ENCODE results near the gene PRLR. TPM values are rescaled to one million over a fixed set of nuclear protein-coding genes. Genes with fewer than 3 reads are reported as not detected.

Gene PRLR
- total RNA-seq, 1 donor from 2014 or later: 0.93 TPM

DNA sequence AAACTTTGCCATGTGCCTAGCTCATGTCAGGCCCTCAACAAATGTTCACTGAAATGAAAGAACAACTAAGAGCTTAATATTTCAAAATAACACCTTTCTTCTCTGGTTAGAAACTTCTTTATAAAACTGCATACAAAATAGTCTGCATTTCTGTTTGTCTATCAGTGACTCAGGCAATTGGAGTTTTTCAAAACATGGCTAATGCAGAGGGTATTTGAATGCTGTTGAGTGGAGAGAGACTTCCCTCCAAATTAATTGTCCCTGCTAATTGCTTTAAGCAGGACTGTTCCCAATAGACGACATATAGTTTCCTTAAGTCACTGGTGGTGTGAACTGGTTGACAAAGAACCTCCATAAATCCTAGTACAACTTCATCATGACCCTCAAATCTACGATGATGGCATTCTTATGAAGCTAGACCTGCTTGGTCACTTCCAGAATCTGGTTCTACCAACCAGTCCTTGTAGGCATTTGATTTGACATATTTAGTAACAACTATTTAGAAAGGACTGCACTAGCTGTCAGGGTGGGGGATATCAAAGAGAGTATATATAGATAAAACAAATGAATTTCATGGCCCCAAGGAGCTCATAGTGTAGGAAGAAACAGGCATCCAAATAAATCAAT lies 84.5 kb downstream of the PRLR start:
- Histone ChIP-seq H3K4me2 (ENCODE audit: low read length) (peak overlapping the region; percentile 3), H2AFZ (ENCODE audit: low read depth, low read length) (no peak overlapping the region), H3K79me2 (ENCODE audit: insufficient read depth, low read length) (no peaks in the 10 kb centered on the region), H3K4me1 (ENCODE audit: insufficient read depth, low read length) (no peaks in the 10 kb centered on the region), H3K9me3 (ENCODE audit: insufficient read depth, low read depth, low read length) (no peaks in the 10 kb centered on the region), H3K36me3 (ENCODE audit: insufficient read depth, low read length) (no peaks in the 10 kb centered on the region), H3K27me3 (ENCODE audit: insufficient read depth, low read length) (no peaks in the 10 kb centered on the region), H3K9ac (ENCODE audit: low read length) (no peak overlapping the region), H3K27ac (ENCODE audit: low read depth, low read length) (no peak overlapping the region), H4K20me1 (ENCODE audit: insufficient read depth, low read length) (no peaks in the 10 kb centered on the region), H3K4me3 (ENCODE audit: insufficient read depth, low read depth, low read length) (no peak overlapping the region)
- Mint-ChIP-seq H3K27me3 (ENCODE audit: low read depth, unreplicated experiment) (no peaks in the 10 kb centered on the region), H3K4me1 (ENCODE audit: low read depth, unreplicated experiment) (peaks cover 17% of the 10 kb centered on the region), H3K9me3 (ENCODE audit: unreplicated experiment) (no peaks in the 10 kb centered on the region), H3K36me3 (ENCODE audit: low read depth, unreplicated experiment) (no peaks in the 10 kb centered on the region), H3K27ac (ENCODE audit: unreplicated experiment) (no peak overlapping the region), H3K4me3 (ENCODE audit: unreplicated experiment) (no peak overlapping the region)
- no peak for TF ChIP-seq EZH2 (IDR thresholded peaks at IDR 0.05; ENCODE audit: insufficient read depth, low read length)
- no peak for DNase-seq (ENCODE audit: low read depth)
- no peak for FAIRE-seq

DNA sequence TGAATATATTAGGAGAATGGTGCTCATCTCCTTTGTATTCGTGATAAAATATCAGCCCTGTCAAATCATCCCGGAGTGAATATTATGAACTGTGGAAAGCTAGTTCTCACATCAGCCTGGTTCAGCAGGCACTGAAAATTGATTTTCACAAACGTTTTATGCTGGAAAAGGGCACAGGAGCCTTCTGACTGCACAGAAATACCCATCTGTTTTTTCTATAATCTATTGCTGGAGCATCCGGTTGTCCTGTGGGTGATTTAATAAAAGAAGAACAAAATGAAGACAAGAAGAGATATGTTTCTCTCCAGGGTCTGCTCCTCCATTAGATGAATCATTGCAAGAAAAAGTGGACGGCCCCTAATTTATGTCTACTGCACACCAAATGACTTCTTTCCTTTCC lies 85.3 kb downstream of the PRLR start:
- TF ChIP-seq, protein P1, sequence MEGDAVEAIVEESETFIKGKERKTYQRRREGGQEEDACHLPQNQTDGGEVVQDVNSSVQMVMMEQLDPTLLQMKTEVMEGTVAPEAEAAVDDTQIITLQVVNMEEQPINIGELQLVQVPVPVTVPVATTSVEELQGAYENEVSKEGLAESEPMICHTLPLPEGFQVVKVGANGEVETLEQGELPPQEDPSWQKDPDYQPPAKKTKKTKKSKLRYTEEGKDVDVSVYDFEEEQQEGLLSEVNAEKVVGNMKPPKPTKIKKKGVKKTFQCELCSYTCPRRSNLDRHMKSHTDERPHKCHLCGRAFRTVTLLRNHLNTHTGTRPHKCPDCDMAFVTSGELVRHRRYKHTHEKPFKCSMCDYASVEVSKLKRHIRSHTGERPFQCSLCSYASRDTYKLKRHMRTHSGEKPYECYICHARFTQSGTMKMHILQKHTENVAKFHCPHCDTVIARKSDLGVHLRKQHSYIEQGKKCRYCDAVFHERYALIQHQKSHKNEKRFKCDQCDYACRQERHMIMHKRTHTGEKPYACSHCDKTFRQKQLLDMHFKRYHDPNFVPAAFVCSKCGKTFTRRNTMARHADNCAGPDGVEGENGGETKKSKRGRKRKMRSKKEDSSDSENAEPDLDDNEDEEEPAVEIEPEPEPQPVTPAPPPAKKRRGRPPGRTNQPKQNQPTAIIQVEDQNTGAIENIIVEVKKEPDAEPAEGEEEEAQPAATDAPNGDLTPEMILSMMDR (IDR thresholded peaks at IDR 0.05; ENCODE audit: insufficient read depth, low read depth, low read length): no peak
- no peak for TF ChIP-seq EZH2 (IDR thresholded peaks at IDR 0.05; ENCODE audit: insufficient read depth, low read length)
- Histone ChIP-seq H3K36me3 (ENCODE audit: insufficient read depth, low read length) (no peaks in the 10 kb centered on the region), H2AFZ (ENCODE audit: low read depth, low read length) (no peak overlapping the region), H3K4me3 (ENCODE audit: insufficient read depth, low read depth, low read length) (no peak overlapping the region), H3K79me2 (ENCODE audit: insufficient read depth, low read length) (no peaks in the 10 kb centered on the region), H3K27me3 (ENCODE audit: insufficient read depth, low read length) (no peaks in the 10 kb centered on the region), H3K9ac (ENCODE audit: low read length) (no peak overlapping the region), H4K20me1 (ENCODE audit: insufficient read depth, low read length) (no peaks in the 10 kb centered on the region), H3K4me1 (ENCODE audit: insufficient read depth, low read length) (no peaks in the 10 kb centered on the region), H3K9me3 (ENCODE audit: insufficient read depth, low read depth, low read length) (no peaks in the 10 kb centered on the region), H3K27ac (ENCODE audit: low read depth, low read length) (no peak overlapping the region), H3K4me2 (ENCODE audit: low read length) (no peak overlapping the region)
- Mint-ChIP-seq H3K4me1 (ENCODE audit: low read depth, unreplicated experiment) (peaks cover 17% of the 10 kb centered on the region), H3K36me3 (ENCODE audit: low read depth, unreplicated experiment) (no peaks in the 10 kb centered on the region), H3K27me3 (ENCODE audit: low read depth, unreplicated experiment) (no peaks in the 10 kb centered on the region), H3K9me3 (ENCODE audit: unreplicated experiment) (no peaks in the 10 kb centered on the region), H3K27ac (ENCODE audit: unreplicated experiment) (no peak overlapping the region), H3K4me3 (ENCODE audit: unreplicated experiment) (no peak overlapping the region)
- no peak for DNase-seq (ENCODE audit: low read depth)
- FAIRE-seq: no peak

DNA sequence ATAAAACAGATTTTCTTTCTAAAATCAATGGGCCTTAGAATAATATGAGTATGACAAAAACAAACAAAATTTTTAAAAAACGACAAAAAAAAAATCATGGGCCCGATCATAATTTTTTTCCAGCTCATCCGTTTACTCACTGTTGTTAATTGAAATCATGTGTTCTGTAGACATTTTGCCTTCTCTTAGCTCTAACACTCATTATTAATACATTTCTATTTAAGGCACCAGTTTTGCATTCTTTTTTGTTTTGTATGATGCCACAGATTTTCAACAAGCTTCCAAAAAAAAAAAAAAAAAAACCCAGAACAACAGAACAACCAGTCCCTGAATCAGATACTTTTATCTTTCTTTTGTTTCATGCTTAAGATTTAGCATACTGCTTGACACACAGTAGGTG lies 86.4 kb downstream of the PRLR start:
- H2AFZ ChIP-seq (ENCODE audit: low read depth, low read length): no peak overlapping the region
- Mint-ChIP-seq H3K36me3 (ENCODE audit: low read depth, unreplicated experiment) (no peaks in the 10 kb centered on the region), H3K9me3 (ENCODE audit: unreplicated experiment) (no peaks in the 10 kb centered on the region), H3K4me1 (ENCODE audit: low read depth, unreplicated experiment) (peaks cover 17% of the 10 kb centered on the region), H3K27ac (ENCODE audit: unreplicated experiment) (no peak overlapping the region), H3K4me3 (ENCODE audit: unreplicated experiment) (no peak overlapping the region), H3K27me3 (ENCODE audit: low read depth, unreplicated experiment) (no peaks in the 10 kb centered on the region)
- H3K27ac ChIP-seq (ENCODE audit: low read depth, low read length): no peak overlapping the region
- DNase-seq (ENCODE audit: low read depth) (no peak), FAIRE-seq (no peak)
- H4K20me1 ChIP-seq (ENCODE audit: insufficient read depth, low read length): no peaks in the 10 kb centered on the region
- TF ChIP-seq EZH2 (IDR thresholded peaks at IDR 0.05; ENCODE audit: insufficient read depth, low read length): no peak
- TF ChIP-seq, protein P1 (IDR thresholded peaks at IDR 0.05; ENCODE audit: insufficient read depth, low read depth, low read length): no peak
- H3K36me3 ChIP-seq (ENCODE audit: insufficient read depth, low read length): no peaks in the 10 kb centered on the region
- no peak overlapping the region for H3K4me2 ChIP-seq (ENCODE audit: low read length)
- H3K9ac ChIP-seq (ENCODE audit: low read length): no peak overlapping the region
- H3K27me3 ChIP-seq (ENCODE audit: insufficient read depth, low read length): no peaks in the 10 kb centered on the region
- H3K79me2 ChIP-seq (ENCODE audit: insufficient read depth, low read length): no peaks in the 10 kb centered on the region
- no peaks in the 10 kb centered on the region for H3K9me3 ChIP-seq (ENCODE audit: insufficient read depth, low read depth, low read length)
- no peak overlapping the region for H3K4me3 ChIP-seq (ENCODE audit: insufficient read depth, low read depth, low read length)
- no peaks in the 10 kb centered on the region for H3K4me1 ChIP-seq (ENCODE audit: insufficient read depth, low read length)

All from astrocyte (in vitro differentiated cells and primary cell).